Fibroblast of skin of left biceps (primary cell): ENCODE measurements around the gene QKI.
"Not testable (repeated sequence)": the region's sequence is repeated elsewhere in the genome, so short reads cannot be mapped to it uniquely, and the experiment has no call there.

Experiments
- DNase-seq, 2 experiments: peaks; one replicate each; pipeline ENCODE4 v3.0.0-alpha.2; 2013; ENCODE audit warnings: low read depth in 2 of 2

Gene QKI

GRCh38 chr6:163414946-163415619, 565 bp downstream of the QKI start:
- no peak for DNase-seq

- no peak for DNase-seq
Observed at GRCh38 chr6:163415620-163416556, 1.4 kb downstream of the QKI start.

DNA sequence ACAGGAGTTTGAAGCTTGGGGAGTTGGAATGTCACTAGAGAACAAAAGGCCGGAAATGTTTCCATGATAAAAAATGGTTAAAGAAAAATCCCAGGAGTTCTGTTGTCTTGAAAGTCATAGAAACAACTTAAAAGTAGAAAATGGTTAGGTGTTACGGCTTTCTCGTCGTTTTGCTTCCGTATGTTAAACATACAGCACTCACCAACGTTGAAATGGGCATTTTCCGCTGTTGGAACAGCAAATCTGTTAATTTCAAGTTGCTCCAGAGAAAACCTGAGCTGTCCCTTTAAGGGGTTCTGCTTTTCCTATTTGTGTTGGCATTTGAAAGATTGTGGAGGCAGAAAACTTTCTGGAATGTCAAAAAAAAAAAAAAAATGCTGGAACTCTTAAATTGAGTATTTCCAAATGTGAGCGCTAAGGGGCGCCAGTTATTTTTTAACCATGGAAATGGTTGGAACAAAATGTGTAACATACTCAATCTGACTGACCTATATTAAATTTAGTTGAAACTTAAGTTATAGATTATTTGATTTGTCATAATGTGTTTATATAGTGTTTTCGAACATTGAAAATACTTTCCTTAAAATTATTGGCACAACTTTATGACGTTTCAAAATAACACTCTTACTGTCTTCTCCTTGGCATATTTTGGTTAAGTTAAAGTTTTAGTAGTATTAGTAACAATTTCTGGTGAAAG, 2.2 kb downstream of the QKI start:
- DNase-seq = peak; percentile 73 to 78

GRCh38 chr6:163417595-163417994, 3.1 kb downstream of the QKI start:
- DNase-seq = no peak

- no peak for DNase-seq
Observed at GRCh38 chr6:163418311-163419029, 4.0 kb downstream of the QKI start.

- DNase-seq = no peak
Observed at GRCh38 chr6:163419413-163420288, 5.1 kb downstream of the QKI start.

- no peak for DNase-seq
Observed at GRCh38 chr6:163420289-163420614, 5.7 kb downstream of the QKI start.

DNA sequence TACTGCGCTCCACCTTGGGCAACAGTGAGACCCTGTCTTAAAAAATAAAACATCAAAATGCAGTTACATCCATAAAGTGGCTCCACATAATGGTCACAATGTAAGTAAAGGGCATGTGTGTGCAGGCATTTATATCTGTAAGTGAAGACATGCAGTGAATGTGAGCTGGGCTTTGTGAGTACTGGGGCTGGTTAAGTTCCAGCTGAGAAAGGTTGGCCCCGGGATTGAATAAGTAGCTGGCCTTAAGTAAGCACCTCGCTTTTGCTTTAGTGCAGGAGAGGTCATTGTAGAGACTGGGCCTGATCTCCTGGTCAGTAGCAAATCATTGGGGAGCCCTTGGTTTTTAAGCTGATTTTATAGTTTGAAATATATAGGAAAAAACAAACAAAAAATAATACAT, 8.0 kb downstream of the QKI start:
- DNase-seq = no peak

- DNase-seq = no peak
Observed at GRCh38 chr6:163423696-163424095, 9.2 kb downstream of the QKI start.

DNA sequence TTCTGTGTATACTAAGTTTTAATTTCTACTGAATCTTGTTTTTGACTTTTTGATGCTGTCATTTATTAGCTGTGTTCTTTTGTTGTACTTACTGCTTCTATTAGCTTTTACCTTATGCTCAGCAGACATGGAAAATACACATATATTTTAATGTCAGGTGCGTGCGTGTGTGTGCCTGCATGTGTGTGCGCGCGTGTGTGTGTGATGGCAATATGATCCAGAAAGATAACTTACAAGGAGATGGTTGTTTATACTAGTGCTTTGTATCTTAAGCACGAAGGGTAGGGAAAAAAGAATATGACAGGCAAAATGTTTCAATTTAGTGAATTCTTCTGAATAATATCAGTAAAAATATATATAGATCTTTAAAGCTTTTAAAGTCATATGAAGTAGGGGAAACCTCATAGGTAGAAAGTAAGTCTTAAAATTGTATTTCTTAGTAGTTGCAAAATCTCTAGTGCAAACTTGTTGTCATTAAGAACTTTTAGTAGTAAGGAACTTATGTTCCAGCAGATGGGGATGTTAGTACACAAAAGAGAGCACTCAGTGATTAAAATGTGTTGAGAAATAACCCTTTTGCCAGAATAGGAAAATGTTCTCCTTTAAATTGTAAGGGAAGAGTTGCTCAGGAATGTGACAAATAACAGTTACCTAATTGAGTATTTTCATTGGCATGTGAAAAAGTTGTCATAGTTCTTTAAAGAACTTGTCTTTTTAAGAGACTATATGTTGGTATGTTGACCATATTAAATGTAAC, 13.2 kb downstream of the QKI start:
- DNase-seq = peak; percentile 60 to 62

- no peak for DNase-seq
Observed at GRCh38 chr6:163428373-163428772, 13.9 kb downstream of the QKI start.

DNA sequence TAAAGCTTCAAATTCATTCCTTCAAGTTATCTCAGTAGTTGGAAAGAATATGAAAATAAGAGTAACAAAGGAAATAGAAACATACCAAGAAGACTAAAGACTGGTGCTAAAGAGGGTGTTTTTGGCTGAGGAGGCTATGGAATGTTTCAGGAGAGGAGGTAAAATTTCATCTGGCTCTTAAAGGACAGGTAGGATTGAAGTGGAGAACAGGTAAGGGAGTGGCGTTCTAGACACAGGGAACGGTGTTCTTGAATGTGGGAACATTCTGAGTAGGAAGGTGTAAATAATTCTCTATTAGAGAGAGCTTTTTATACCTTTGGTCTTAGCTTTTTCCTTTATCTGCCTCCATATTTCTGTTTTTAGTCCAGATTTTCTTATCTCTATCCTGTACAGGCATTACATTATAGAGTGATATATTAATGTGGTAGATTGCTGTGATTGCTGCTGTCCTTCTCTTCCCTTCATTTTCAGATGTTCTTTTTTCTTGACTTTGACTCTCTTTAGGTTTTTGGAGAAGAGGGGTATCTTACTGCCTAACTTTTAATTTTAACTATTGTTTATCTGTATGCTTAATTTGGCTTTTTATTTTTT, 15.4 kb downstream of the QKI start:
- DNase-seq = no peak

DNA sequence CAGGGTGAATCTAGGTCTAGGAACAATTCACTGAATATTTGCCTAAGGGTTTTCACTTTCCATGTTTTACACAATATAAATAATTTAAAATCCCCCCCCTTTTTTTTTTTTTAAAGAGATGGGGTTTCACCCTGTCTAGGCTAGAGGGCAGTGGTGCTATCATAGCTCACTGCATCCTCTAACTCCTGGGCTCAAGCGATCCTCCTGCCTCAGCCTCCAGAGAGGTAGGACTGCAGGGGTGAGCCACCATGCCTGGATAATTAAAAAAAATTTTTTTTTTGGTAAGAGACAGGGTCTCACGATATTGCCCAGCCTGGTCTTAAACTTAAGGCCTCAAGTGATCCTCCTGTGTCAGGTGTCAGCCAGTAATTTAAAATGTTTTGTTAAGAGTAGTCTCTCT, 17.8 kb downstream of the QKI start:
- no peak for DNase-seq

DNA sequence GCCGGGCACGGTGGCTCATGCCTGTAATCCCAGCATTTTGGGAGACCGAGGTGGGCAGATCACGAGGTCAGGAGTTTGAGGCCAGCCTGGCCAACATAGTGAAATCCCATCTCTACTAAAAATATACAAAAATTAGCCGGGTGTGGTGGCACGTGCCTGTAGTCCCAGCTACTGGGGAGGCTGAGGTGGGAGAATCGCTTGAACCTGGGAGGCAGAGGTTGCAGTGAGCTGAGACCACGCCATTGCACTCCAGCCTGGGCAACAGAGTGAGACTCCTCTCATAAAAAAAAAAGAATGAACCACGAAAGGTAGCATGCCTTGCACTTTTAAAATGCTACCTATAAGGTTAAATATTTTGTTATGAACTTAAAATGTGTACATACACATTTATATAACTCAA, 19.0 kb downstream of the QKI start:
- not testable (repeated sequence) for DNase-seq

DNA sequence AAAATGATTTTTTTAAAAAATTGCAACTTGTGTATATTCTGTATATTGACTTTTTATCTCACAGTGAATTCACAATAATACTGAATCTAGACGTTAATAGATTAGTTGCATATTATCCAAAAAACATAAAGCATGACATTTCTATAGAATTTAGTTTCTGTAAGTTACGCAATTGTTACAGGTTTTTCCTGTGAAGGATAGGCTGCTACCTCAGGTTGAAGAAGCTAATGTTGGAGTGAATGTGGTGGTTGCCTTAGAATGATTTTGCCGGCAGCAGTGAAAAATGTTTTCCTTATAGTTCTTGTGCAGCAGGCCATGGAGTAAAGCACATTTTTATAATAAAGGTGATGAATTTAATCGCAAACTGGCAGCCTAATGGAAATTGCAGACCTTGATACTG, 20.5 kb downstream of the QKI start:
- no peak for DNase-seq

DNA sequence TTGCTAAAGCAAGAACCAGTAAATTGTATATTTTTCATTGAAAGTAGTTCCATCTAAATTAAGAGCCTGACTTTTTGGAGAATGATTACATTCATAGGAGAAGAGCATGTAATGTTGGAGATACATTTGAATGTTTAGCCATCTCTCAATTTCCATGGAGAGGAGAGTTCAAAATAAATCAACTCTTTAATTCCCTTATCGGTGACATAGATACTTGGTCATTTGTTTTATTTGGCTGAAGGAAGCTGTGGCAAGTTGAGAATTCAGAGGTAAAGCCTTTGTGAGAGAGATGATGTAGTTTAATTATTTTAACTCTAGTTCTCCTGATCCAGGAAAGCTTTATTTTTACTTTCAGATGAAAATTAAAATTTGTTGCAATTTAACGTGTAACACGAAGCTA, 22.3 kb downstream of the QKI start:
- no peak for DNase-seq

- DNase-seq = no peak
Observed at GRCh38 chr6:163437466-163437865, 22.9 kb downstream of the QKI start.

DNA sequence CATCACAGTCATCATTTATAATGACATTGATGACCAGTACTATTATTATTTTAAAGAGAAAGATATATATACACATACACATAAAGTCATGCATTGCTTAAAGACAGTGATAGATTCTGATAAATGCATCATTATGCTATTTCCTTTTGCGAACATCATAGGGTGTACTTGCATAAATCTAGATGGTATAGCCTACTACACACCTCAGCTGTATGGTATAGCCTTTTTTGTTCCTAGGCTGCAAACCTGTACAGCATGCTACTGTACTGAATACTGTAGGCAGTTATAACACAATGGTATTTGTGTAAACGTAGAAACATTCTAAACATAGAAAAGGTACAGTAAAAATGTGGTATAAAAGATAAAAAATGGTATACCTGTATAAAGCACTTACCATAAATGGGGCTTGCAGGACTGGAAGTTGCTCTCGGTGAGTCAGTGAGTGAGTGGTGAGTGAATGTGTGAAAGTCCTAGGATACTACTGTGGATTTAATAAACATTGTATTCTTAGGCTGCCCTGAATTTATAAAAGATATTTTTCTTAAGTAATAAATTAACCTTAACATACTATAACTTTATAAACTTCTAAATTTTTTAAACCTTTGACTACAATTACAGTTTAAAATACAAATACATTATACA, 23.9 kb downstream of the QKI start:
- DNase-seq = no peak

DNA sequence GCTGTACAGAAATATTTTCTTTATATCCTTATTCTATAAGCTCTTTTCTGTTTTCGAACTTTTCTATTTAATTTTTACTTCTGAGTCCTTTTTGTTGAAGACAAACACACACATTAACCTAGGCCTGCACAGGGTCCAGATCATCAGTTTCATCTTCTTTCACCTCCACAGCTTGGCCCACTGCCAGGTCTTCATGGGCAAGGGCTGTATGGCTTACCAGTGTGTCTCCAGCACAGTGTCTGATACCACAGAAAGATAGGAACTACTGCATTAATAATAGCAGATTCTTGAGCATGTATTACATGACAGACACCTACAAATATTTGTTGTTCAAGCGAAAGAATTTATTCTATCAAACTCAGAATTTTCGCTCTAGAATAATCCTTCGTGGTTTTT, 24.4 kb downstream of the QKI start:
- DNase-seq = no peak
